Endothelial cell of umbilical vein (primary cell): Measurements from ENCODE around the gene CERKL. TPM values are rescaled to one million over a fixed set of nuclear protein-coding genes. Genes with fewer than 3 reads are reported as not detected.

ENCODE experiments used
- BruUV-seq: library from RNA; stranded (reverse); fragments of 400-500 nt; replicated peaks from 2 replicates; lab custom pipeline; 2021; lab: Mats Ljungman, UMichigan
- CTCF ChIA-PET: fragments of 300-600, 350-600 bp; sonication (Branson Sonifier 250); formaldehyde crosslinking; loops from one replicate; lab custom pipeline; 2021; ENCODE audit warnings: antibody characterized with exemption, inconsistent platforms; lab: Charles Lee
- POLR2A ChIA-PET: fragments of 300-600, 350-600 bp; sonication (Branson Sonifier 250); formaldehyde crosslinking; loops from one replicate; lab custom pipeline; 2021; ENCODE audit warnings: antibody characterized with exemption, inconsistent platforms; lab: Charles Lee
- DNase-seq: peaks from one replicate; pipeline ENCODE4 v3.0.0-alpha.2; 2011; ENCODE audit warnings: low read depth, low spot score
- FAIRE-seq: peaks from 2 replicates; lab custom pipeline; 2011; peaks lifted over from hg19 to GRCh38; lab: Jason Lieb, UNC
- H2AFZ ChIP-seq: 2 replicates; pipeline ENCODE4 v1.6.0; 2012; ENCODE audit warnings: low read depth, low read length, control low read depth, inconsistent platforms
- H3K27ac ChIP-seq: 2 replicates; pipeline ENCODE4 v1.5.1; 2011; ENCODE audit warnings: low read depth, mild to moderate bottlenecking, control low read depth, low read length, moderate library complexity; ENCODE audit not compliant: insufficient read depth
- H3K27me3 ChIP-seq, 2 experiments: 2 replicates each; pipeline versions ENCODE4 v1.6.0 to v1.6.1; 2011; ENCODE audit warnings: low read length in 2 of 2, mixed read lengths in 1 of 2; ENCODE audit not compliant: control insufficient read depth in 2 of 2, insufficient read depth in 2 of 2
- H3K36me3 ChIP-seq, 2 experiments: 2 replicates in 1 of 2; 3 replicates in 1 of 2; pipeline ENCODE4 v1.5.1; 2011; ENCODE audit warnings: low read length in 2 of 2, mild to moderate bottlenecking in 1 of 2, moderate library complexity in 1 of 2; ENCODE audit not compliant: control insufficient read depth in 2 of 2, insufficient read depth in 2 of 2; ENCODE audit errors: extremely low read depth in 1 of 2
- H3K4me1 ChIP-seq: 3 replicates; pipeline ENCODE4 v1.5.1; 2011; ENCODE audit warnings: mild to moderate bottlenecking, low read length; ENCODE audit not compliant: control insufficient read depth, insufficient read depth; ENCODE audit errors: extremely low read depth
- H3K4me2 ChIP-seq: 2 replicates; pipeline ENCODE4 v1.6.1; 2011; ENCODE audit warnings: low read length, control low read depth, mixed read lengths; ENCODE audit not compliant: insufficient read depth
- H3K4me3 ChIP-seq, 3 experiments: fragments of 200-600 bp in 1 of 3; sonication (generic), shearing (Covaris generic) in 1 of 3; replicated peaks in 1 of 3; 2 replicates each; pipeline ENCODE4 v1.5.1; 2011 to 2016; ENCODE audit warnings: control low read depth in 3 of 3, low read length in 3 of 3, mild to moderate bottlenecking in 2 of 3, inconsistent platforms in 1 of 3, low read depth in 1 of 3, moderate library complexity in 1 of 3; ENCODE audit not compliant: insufficient read depth in 1 of 3
- H3K79me2 ChIP-seq: 2 replicates; pipeline ENCODE4 v1.6.0; 2012; ENCODE audit warnings: low read length, inconsistent platforms; ENCODE audit not compliant: control insufficient read depth, insufficient read depth
- H3K9ac ChIP-seq: replicated peaks from 2 replicates; pipeline ENCODE3; 2011; ENCODE audit warnings: low read length, control low read depth; ENCODE audit not compliant: insufficient read depth; ENCODE audit errors: extremely low read depth
- H3K9me1 ChIP-seq: replicated peaks from 3 replicates; pipeline ENCODE4 v1.6.0; 2011; ENCODE audit warnings: mild to moderate bottlenecking, low read length; ENCODE audit not compliant: control insufficient read depth, insufficient read depth; ENCODE audit errors: extremely low read depth
- H3K9me3 ChIP-seq: replicated peaks from 2 replicates; pipeline ENCODE4 v1.5.1; 2012; ENCODE audit warnings: low read length, inconsistent platforms; ENCODE audit not compliant: control insufficient read depth, insufficient read depth
- H4K20me1 ChIP-seq: replicated peaks from 2 replicates; pipeline ENCODE3; 2011; ENCODE audit warnings: mild to moderate bottlenecking, low read length; ENCODE audit not compliant: control insufficient read depth, insufficient read depth; ENCODE audit errors: extremely low read depth
- CTCF ChIP-seq, 2 donors: IDR thresholded peaks; 1 replicate in 1 of 2; 2 replicates in 1 of 2; pipeline ENCODE4 v1.5.1; 2011; ENCODE audit warnings: low read length in 2 of 2, mild to moderate bottlenecking in 2 of 2, moderate library complexity in 2 of 2, control low read depth in 1 of 2, inconsistent platforms in 1 of 2, low read depth in 1 of 2; ENCODE audit not compliant: insufficient read depth in 1 of 2; ENCODE audit errors: extremely low read depth in 1 of 2
- EZH2 ChIP-seq: IDR thresholded peaks from 2 replicates; pipeline ENCODE4 v1.6.1; 2012; ENCODE audit warnings: borderline replicate concordance, low read depth, mild to moderate bottlenecking, moderate library complexity, low read length, inconsistent platforms; ENCODE audit not compliant: severe bottlenecking
- FOS ChIP-seq: IDR thresholded peaks from 2 replicates; pipeline ENCODE4 v1.6.1; 2011; ENCODE audit warnings: mild to moderate bottlenecking, low read length, moderate library complexity, borderline replicate concordance; ENCODE audit not compliant: insufficient read depth
- GATA2 ChIP-seq: IDR thresholded peaks from 2 replicates; pipeline ENCODE4 v1.7.0; 2011; ENCODE audit warnings: low read depth, mild to moderate bottlenecking, moderate library complexity, mixed read lengths, low read length; ENCODE audit not compliant: insufficient read length, insufficient read depth
- JUN ChIP-seq: IDR thresholded peaks from 2 replicates; pipeline ENCODE4 v1.6.1; 2011; ENCODE audit warnings: borderline replicate concordance, low read depth; ENCODE audit not compliant: insufficient read length, insufficient read depth
- MAX ChIP-seq: IDR thresholded peaks from 2 replicates; pipeline ENCODE4 v1.6.1; 2011; ENCODE audit not compliant: insufficient read depth, insufficient read length
- MYC ChIP-seq: IDR thresholded peaks from one replicate; pipeline ENCODE4 v1.6.1; 2011; ENCODE audit warnings: mild to moderate bottlenecking, low read depth, low read length
- POLR2A ChIP-seq: IDR thresholded peaks from 2 replicates; pipeline ENCODE4 v1.6.1; 2012; ENCODE audit warnings: low read depth, mild to moderate bottlenecking, control low read depth, low read length
- POLR2AphosphoS5 ChIP-seq: IDR thresholded peaks from 2 replicates; pipeline ENCODE4 v1.6.1; 2012; ENCODE audit warnings: low read depth, mild to moderate bottlenecking, control low read depth, low read length, moderate library complexity; ENCODE audit not compliant: insufficient read depth
- dilution Hi-C: fragments of 300-500 bp; cut with MboI; formaldehyde crosslinking; loops from one replicate; pipeline ENCODE4 v1.15.0; 2019; ENCODE audit warnings: low sequenced_read_pairs; ENCODE audit not compliant: extremely low pct_ligation_motif_present
- intact Hi-C: fragments of 100-400 bp; cut with micrococcal nuclease; formaldehyde crosslinking; loops from one replicate; pipeline ENCODE4 v1.10.0; 2022
- polyA plus RNA-seq, 4 experiments: library from polyadenylated mRNA; depleted of rRNA in 3 of 4; stranded (reverse) in 3 of 4; unstranded in 1 of 4; fragments of >200 nt; gene quantifications; 2 replicates each; pipeline versions ENCODE4 v1.2.1 to v1.2.3, GENCODE V29; 2011 to 2012; ENCODE audit warnings: missing spikeins in 1 of 4
- total RNA-seq: library from RNA; stranded (reverse); gene quantifications from 2 replicates; pipeline ENCODE4 v1.2.3, GENCODE V29; 2021

CERKL gene
- total and polyA plus RNA-seq, 2 donors (not counting 3 experiments of a cell fraction or from before 2014, with no cell fraction given), result not detected

DNA sequence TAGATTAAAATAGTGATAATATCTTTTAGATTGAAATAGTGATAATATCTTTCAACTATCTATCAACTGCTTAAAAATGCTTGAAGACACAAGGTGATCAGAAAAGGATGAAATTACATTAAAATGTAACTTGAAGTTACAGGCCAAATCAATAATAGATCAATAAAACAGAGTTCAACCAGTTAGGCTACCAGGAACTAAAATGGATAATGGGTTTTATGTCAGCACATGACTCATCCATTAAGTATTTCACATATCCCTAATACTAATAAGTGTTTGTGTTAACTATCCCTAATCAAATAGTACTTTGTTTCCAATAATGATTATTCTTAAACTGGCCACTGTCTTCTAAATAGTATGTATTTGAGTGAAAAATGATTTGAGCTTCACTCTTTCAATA is 33.7 kb downstream of the CERKL start:
- Histone ChIP-seq H4K20me1 (no peaks in the 10 kb centered on the region), H3K9me3 (no peaks in the 10 kb centered on the region), H3K27ac (no peak overlapping the region), H3K4me3 (no peak overlapping the region), H3K4me2 (no peak overlapping the region), H2AFZ (no peak overlapping the region), H3K27me3 (peaks cover 2% of the 10 kb centered on the region in 2 experiments), H3K9ac (no peak overlapping the region), H3K36me3 (no peaks in the 10 kb centered on the region), H3K4me1 (no peaks in the 10 kb centered on the region), H3K9me1 (no peaks in the 10 kb centered on the region), H3K79me2 (no peaks in the 10 kb centered on the region)
- no TSS peak for BruUV-seq
- dilution Hi-C loops (no loop called here), intact Hi-C loops (no loop called here)
- POLR2A ChIA-PET, result no interaction called here
- FAIRE-seq (no peak), DNase-seq (no peak)
- CTCF ChIA-PET, result no interaction called here
- TF ChIP-seq MAX, result no peak
- TF ChIP-seq MYC, result no peak
- TF ChIP-seq POLR2AphosphoS5, result no peak
- TF ChIP-seq EZH2, result no peak
- TF ChIP-seq JUN, result no peak

GRCh38 chr2:181621779-181622490 is 35.0 kb downstream of the CERKL start:
- Histone ChIP-seq H3K4me1 (no peaks in the 10 kb centered on the region), H3K27ac (no peak overlapping the region), H2AFZ (no peak overlapping the region), H3K79me2 (no peaks in the 10 kb centered on the region), H4K20me1 (no peaks in the 10 kb centered on the region), H3K9ac (no peak overlapping the region), H3K4me2 (no peak overlapping the region), H3K9me1 (no peaks in the 10 kb centered on the region), H3K9me3 (no peaks in the 10 kb centered on the region), H3K27me3 (peaks cover 2% of the 10 kb centered on the region in 2 experiments), H3K4me3 (no peak overlapping the region), H3K36me3 (no peaks in the 10 kb centered on the region)
- no peak for DNase-seq
- ChIA-PET CTCF (no interaction called here), POLR2A (no interaction called here)
- no peak for FAIRE-seq
- TF ChIP-seq POLR2A (no peak), MYC (no peak), FOS (no peak), CTCF (IDR thresholded peaks at IDR 0.05; ENCODE audit: extremely low read depth in 1 of 2, insufficient read depth in 1 of 2, low read depth in 1 of 2, low read length in 2 of 2) (no peak), GATA2 (no peak), POLR2AphosphoS5 (no peak), JUN (no peak), EZH2 (no peak), MAX (no peak)
- dilution Hi-C loops (no loop called here), intact Hi-C loops (no loop called here)
- BruUV-seq, result no TSS peak
